H1 (cell line): ENCODE results near the gene KRT27.

Experiments used
- ASH2L ChIP-seq: fragments of 200-600, 300-600 bp; sonication (generic); IDR thresholded peaks from one replicate; pipeline ENCODE4 v1.7.1; 2017; ENCODE audit warnings: low read length
- CEBPB ChIP-seq: IDR thresholded peaks from 2 replicates; pipeline ENCODE4 v1.6.1; 2012; ENCODE audit warnings: low read depth, low read length
- RAD21 ChIP-seq, 2 experiments: IDR thresholded peaks in 1 of 2; conservative IDR thresholded peaks in 1 of 2; 2 replicates each; pipeline ENCODE4 v1.6.1; 2011; ENCODE audit warnings: low read depth in 2 of 2, low read length in 2 of 2, improper control_type of control experiment in 1 of 2, inconsistent platforms in 1 of 2, mild to moderate bottlenecking in 1 of 2, moderate library complexity in 1 of 2
- TF ChIP-seq, protein P1 (sequence below), 3 experiments: IDR thresholded peaks; 1 replicate in 2 of 3; 2 replicates in 1 of 3; pipeline versions ENCODE4 v1.5.1 to v1.6.1; 2011; ENCODE audit warnings: low read length in 3 of 3, mild to moderate bottlenecking in 3 of 3, inconsistent platforms in 2 of 3, low read depth in 1 of 3, moderate library complexity in 1 of 3; ENCODE audit not compliant: insufficient read depth in 1 of 3; ENCODE audit errors: control extremely low read depth in 1 of 3

DNA sequence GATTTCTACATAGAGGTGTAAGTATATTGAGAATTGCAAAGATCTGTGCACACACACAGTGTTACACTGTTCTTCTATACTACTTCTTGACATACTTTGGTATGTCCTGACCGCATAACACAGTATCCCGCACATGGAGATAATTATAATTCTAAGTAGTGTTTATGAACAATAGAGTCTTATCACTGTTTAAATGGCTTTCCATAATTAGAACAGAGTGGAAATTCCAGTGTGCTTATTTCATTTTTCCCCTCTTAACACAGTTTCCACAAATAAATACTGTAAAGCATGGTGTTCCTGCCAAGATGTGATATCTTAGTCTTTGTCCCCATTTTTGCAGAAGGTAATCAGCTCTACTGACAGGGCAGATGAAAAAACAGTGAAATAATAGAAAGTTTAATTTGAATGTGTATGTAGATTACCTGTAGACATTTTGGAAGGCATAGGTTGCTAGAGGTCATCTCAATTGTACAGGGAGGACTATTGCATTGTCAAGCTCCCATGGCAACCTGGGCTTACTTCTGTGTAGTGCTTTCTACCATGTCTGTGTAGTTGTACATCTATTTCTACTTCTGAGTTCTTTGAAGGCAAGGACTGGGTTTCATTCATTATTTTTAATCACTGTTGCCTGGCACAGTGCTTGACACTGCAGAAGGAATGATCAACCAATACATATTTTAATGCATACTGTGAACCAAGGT is 27.5 kb upstream of the KRT27 start:
- TF ChIP-seq ASH2L (no peak), CEBPB (no peak), RAD21 (IDR thresholded peaks at IDR 0.05 in 1 of 2, conservative IDR thresholded peaks at IDR 0.05 in 1 of 2; ENCODE audit: low read depth in 2 of 2, low read length in 2 of 2) (no peak)
- TF ChIP-seq, protein P1, sequence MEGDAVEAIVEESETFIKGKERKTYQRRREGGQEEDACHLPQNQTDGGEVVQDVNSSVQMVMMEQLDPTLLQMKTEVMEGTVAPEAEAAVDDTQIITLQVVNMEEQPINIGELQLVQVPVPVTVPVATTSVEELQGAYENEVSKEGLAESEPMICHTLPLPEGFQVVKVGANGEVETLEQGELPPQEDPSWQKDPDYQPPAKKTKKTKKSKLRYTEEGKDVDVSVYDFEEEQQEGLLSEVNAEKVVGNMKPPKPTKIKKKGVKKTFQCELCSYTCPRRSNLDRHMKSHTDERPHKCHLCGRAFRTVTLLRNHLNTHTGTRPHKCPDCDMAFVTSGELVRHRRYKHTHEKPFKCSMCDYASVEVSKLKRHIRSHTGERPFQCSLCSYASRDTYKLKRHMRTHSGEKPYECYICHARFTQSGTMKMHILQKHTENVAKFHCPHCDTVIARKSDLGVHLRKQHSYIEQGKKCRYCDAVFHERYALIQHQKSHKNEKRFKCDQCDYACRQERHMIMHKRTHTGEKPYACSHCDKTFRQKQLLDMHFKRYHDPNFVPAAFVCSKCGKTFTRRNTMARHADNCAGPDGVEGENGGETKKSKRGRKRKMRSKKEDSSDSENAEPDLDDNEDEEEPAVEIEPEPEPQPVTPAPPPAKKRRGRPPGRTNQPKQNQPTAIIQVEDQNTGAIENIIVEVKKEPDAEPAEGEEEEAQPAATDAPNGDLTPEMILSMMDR (IDR thresholded peaks at IDR 0.05; ENCODE audit: control extremely low read depth in 1 of 3, insufficient read depth in 1 of 3, low read depth in 1 of 3, low read length in 3 of 3) = no peak
